NCI-H526 (cell line): Measurements from ENCODE around the gene CAND2.

ENCODE experiments used
- DNase-seq, 2 experiments: peaks; one replicate each; lab custom pipeline; 2025; lab: John Stamatoyannopoulos, UW

Gene CAND2

DNA sequence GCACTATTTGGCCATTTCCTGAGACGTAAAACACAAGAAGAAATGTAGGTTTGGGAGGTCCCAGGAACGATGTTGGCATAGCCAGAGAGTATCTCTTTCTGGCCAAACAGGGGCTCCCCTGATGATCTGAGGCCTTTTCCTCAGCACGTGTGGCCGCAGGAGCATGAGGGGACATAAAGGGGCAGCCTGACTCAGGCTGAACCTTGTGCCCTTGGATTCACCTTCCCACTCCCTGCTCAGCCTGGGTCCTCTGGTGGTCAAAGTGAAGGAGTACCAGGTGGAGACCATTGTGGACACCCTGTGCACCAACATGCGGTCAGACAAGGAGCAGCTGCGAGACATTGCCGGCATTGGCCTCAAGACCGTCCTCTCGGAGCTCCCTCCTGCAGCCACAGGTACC lies 10.6 kb downstream of the CAND2 start:
- DNase-seq, result no peak

DNA sequence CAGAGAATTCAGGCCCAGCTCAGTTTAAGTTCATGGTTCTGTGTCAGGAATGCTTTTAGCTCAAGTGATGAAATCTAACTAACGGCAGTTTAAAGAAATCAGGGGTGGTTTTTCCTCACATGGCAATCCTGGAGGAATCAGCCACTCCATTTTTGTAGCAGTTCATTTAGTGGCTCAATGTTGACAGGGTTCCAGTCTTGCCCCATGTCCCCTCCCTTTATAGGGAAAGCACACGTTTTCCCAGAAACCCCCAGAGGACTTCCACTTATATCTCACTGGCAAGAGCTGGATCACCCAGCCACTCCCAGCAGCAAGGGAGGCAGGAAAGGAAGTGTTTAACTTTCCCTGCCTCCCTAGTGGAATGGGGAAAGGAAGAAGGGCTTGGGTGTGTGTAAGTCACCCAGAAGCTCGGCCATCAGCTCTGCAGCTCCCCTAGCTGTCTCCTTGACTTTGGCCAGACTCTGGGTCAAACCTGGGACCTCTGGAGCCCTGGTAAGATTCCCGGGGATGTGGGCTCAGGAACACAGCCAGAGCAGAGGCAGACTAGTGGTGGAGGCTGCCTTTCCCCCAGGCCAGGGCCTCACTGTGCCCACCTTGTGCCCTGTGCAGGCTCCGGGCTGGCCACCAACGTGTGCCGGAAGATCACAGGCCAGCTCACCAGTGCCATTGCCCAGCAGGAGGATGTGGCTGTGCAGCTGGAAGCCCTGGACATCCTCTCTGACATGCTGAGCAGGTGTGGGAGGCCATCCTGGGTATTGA lies 11.3 kb downstream of the CAND2 start:
- no peak for DNase-seq

DNA sequence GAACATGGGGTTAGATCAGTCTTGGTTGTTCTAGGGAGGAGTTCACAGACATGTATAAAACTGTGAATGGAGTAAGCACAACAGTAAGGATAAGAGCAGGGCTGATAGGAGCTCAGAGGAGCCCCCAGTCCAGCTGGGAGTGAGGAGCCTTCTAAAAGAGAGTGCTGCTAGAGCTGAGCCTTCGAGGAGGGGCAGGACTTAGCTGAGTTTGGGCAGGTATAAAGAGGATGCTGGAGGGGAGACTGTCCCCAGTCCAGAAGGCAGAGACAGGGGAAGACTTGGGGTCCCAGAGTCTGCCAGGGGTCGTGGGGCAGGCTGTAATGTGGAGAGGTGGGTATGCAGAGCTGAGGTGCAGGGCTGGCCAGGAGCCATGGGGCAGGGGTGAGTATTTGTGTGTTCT lies 12.1 kb downstream of the CAND2 start:
- no peak for DNase-seq

DNA sequence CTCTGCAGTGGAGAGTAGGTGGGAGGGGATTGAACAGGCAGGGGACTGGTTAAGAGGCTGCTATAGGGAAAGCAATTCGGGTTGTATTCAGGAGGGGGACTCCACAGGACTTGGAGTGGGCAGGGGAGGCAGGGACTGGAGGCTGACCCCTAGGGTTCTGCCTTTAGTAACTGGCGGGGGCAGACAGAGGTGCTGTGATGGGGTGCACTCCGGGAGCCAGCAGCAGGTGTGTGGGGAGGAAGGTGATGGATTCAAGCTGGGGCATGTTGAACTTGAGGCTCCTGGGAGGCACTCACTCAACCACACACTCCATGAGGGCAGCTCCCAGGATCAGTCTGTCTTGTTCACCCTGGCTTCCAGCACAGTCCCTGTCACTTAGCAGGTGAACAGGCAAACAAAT lies 12.5 kb downstream of the CAND2 start:
- no peak for DNase-seq

- no peak for DNase-seq
Observed at GRCh38 chr3:12809435-12809834, 13.0 kb downstream of the CAND2 start.

GRCh38 chr3:12810013-12810780 lies 13.7 kb downstream of the CAND2 start:
- DNase-seq, result peak in 1 of 2 experiments; percentile 7

- no peak for DNase-seq
Observed at GRCh38 chr3:12810961-12811360, 14.5 kb downstream of the CAND2 start.

GRCh38 chr3:12812812-12813211 lies 16.3 kb downstream of the CAND2 start:
- no peak for DNase-seq

GRCh38 chr3:12813967-12814366 lies 17.5 kb downstream of the CAND2 start:
- no peak for DNase-seq

DNA sequence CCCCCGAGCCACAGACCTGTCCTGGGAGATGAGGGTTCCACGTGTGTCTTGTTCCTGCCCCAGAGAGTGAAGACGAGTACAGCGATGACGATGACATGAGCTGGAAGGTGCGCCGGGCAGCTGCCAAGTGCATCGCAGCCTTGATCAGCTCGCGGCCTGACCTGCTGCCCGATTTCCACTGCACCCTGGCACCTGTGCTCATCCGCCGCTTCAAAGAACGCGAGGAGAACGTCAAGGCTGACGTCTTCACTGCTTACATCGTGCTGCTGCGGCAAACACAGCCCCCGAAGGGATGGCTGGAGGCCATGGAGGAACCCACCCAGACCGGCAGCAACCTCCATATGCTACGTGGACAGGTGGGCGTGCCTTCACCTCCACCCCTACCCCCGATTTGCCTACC lies 18.6 kb downstream of the CAND2 start:
- DNase-seq, result no peak

GRCh38 chr3:12815719-12816118 lies 19.2 kb downstream of the CAND2 start:
- DNase-seq, result no peak

DNA sequence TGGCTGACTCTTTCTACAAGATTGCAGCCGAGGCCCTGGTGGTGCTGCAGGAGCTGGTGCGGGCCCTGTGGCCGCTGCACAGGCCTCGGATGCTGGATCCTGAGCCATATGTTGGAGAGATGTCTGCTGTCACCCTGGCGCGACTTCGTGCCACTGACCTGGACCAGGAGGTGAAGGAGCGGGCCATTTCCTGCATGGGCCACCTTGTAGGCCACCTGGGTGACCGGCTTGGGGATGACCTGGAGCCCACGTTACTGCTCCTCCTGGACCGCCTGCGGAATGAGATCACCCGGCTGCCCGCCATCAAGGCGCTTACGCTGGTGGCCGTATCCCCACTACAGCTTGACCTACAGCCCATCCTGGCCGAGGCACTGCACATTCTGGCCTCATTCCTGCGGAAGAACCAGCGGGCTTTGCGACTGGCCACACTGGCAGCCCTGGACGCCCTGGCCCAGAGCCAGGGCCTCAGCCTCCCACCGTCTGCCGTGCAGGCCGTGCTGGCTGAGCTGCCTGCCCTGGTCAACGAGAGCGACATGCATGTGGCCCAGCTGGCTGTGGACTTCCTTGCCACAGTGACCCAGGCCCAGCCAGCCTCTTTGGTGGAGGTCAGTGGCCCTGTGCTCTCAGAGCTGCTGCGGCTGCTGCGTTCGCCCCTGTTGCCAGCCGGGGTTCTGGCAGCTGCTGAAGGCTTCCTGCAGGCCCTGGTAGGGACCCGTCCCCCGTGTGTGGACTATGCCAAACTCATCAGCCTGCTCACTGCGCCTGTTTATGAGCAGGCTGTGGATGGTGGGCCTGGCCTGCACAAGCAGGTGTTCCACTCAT lies 20.3 kb downstream of the CAND2 start:
- DNase-seq, result no peak

GRCh38 chr3:12817343-12817710 lies 20.8 kb downstream of the CAND2 start:
- DNase-seq, result no peak

DNA sequence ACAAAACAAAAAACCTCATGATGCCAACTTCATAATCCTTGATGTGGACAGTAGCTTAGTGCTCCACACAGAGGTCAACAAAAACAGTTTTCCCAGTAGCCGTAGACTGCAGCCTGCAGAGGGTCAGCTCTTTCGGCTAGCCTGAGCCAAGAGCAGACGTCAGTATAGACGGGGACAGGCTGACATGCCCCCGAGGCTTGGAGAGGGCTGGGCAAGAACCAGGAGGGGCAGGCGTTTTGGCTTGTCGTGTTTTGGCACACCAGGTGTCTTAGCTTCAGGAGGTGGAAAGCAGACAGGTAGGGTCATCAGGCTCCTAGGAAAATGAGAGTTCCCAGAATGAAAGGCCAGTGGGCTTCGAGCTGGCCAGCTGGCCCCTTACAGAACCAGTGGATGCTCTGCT lies 21.8 kb downstream of the CAND2 start:
- no peak for DNase-seq

- peak in 1 of 2 experiments; percentile 7 for DNase-seq
Observed at GRCh38 chr3:12818773-12819172, 22.3 kb downstream of the CAND2 start.

GRCh38 chr3:12822725-12823373 lies 26.4 kb downstream of the CAND2 start:
- DNase-seq, result no peak

- DNase-seq, result no peak
Observed at GRCh38 chr3:12824299-12824698, 27.8 kb downstream of the CAND2 start.

- no peak for DNase-seq
Observed at GRCh38 chr3:12825156-12825555, 28.7 kb downstream of the CAND2 start.

DNA sequence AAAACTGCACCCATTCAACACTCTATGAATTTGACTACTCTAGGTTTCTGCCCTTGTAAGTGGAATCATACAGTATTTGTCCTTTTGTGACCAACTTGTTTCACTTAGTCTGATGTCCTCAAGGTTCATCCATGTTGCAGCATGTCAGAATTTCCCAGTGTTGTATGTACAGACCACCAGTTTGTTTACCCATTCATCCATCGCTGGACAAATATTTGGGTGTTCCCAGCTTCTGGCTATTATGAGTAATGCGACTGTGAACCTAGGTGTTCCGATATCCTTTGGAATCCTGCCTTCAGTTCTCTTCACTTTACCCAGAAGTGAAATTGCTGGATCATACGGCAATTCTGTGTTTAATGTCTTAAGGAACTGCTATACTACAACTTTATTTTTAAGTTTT lies 32.3 kb downstream of the CAND2 start:
- no peak for DNase-seq

GRCh38 chr3:12829404-12829803 lies 32.9 kb downstream of the CAND2 start:
- no peak for DNase-seq

- no peak for DNase-seq
Observed at GRCh38 chr3:12829886-12830784, 33.7 kb downstream of the CAND2 start.
